Suprapubic skin (tissue), 4 donors: ENCODE measurements around the gene HOXC6. TPM values are rescaled to one million over a fixed set of nuclear protein-coding genes. Genes with fewer than 3 reads are reported as not detected.

Experiments used
- DNase-seq, 2 donors: peaks; one replicate each; pipeline ENCODE4 v3.0.0-alpha.2; 2019; ENCODE audit warnings: low spot score in 2 of 2
- H3K27ac ChIP-seq: fragments of 200-600 bp; sonication (generic); one replicate; pipeline ENCODE4 v1.5.1; 2019
- H3K27me3 ChIP-seq: fragments of 200-600 bp; sonication (generic); one replicate; pipeline ENCODE4 v1.5.1; 2019
- H3K36me3 ChIP-seq: fragments of 200-600 bp; sonication (generic); one replicate; pipeline ENCODE4 v1.5.1; 2019
- H3K4me1 ChIP-seq: fragments of 200-600 bp; sonication (generic); one replicate; pipeline ENCODE4 v1.5.1; 2019
- H3K4me3 ChIP-seq: fragments of 200-600 bp; sonication (generic); one replicate; pipeline ENCODE4 v1.5.1; 2019; ENCODE audit warnings: mild to moderate bottlenecking
- H3K9me3 ChIP-seq: fragments of 200-600 bp; sonication (generic); one replicate; pipeline ENCODE4 v1.5.1; 2019
- EP300 ChIP-seq: sonication (generic); formaldehyde crosslinking; IDR thresholded peaks from one replicate; pipeline ENCODE4 v1.6.1; 2017; ENCODE audit warnings: antibody characterized with exemption
- POLR2A ChIP-seq, 2 donors: fragments of 450-650 bp; IDR thresholded peaks; one replicate each; pipeline ENCODE4 v1.6.1; 2017; ENCODE audit warnings: antibody characterized with exemption in 2 of 2, mild to moderate bottlenecking in 2 of 2, moderate library complexity in 2 of 2
- POLR2AphosphoS5 ChIP-seq, 3 donors: sonication (generic); formaldehyde crosslinking; IDR thresholded peaks; one replicate each; pipeline ENCODE4 v1.6.1; 2017; ENCODE audit warnings: antibody characterized with exemption in 3 of 3
- WGBS: methylation state at CpG from one replicate; pipeline ENCODE4 v1.1.5; 2018; 5-methylcytosine and 5-hydroxymethylcytosine counted together
- total RNA-seq, 4 donors: library from RNA; depleted of rRNA; stranded (reverse); fragments of >200 nt; gene quantifications; one replicate each; pipeline ENCODE4 v1.1.0, GENCODE V29; 2016
- TF ChIP-seq, protein P1 (sequence below), 2 donors: fragments of 200-600 bp in 1 of 2; fragments of 450-650 bp in 1 of 2; sonication (generic) in 1 of 2; IDR thresholded peaks; one replicate each; pipeline ENCODE4 v1.5.1; 2016 to 2019; ENCODE audit warnings: antibody characterized with exemption in 2 of 2, mild to moderate bottlenecking in 1 of 2, moderate library complexity in 1 of 2

HOXC6 gene
- total RNA-seq, 4 donors from 2014 or later: 0.98 to 6.2 (median 2.4) TPM

- Histone ChIP-seq H3K27me3 (peaks cover 9% of the 10 kb centered on the region), H3K27ac (peak overlapping the region; percentile 98), H3K4me1 (peaks cover 65% of the 10 kb centered on the region), H3K4me3 (peak overlapping the region; percentile 67), H3K9me3 (no peaks in the 10 kb centered on the region), H3K36me3 (no peaks in the 10 kb centered on the region)
- DNase-seq: peak in 1 of 2 donors; percentile 87
- 2% methylated on average over 34 of the region's 35 CpGs for WGBS
- TF ChIP-seq EP300: no peak
- TF ChIP-seq POLR2AphosphoS5 (IDR thresholded peaks at IDR 0.05): no peak
- TF ChIP-seq, protein P1, sequence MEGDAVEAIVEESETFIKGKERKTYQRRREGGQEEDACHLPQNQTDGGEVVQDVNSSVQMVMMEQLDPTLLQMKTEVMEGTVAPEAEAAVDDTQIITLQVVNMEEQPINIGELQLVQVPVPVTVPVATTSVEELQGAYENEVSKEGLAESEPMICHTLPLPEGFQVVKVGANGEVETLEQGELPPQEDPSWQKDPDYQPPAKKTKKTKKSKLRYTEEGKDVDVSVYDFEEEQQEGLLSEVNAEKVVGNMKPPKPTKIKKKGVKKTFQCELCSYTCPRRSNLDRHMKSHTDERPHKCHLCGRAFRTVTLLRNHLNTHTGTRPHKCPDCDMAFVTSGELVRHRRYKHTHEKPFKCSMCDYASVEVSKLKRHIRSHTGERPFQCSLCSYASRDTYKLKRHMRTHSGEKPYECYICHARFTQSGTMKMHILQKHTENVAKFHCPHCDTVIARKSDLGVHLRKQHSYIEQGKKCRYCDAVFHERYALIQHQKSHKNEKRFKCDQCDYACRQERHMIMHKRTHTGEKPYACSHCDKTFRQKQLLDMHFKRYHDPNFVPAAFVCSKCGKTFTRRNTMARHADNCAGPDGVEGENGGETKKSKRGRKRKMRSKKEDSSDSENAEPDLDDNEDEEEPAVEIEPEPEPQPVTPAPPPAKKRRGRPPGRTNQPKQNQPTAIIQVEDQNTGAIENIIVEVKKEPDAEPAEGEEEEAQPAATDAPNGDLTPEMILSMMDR (IDR thresholded peaks at IDR 0.05): no peak
- TF ChIP-seq POLR2A (IDR thresholded peaks at IDR 0.05): no peak
These were observed 28.6 kb upstream of the HOXC6 start for GRCh38 chr12:53999559-54000115.

- peak within 1 kb of the TSS; percentile 67 for H3K4me3 ChIP-seq
- TF ChIP-seq POLR2AphosphoS5 (IDR thresholded peaks at IDR 0.05) (peak in 1 of 3 donors; percentile 37), POLR2A (IDR thresholded peaks at IDR 0.05) (no peak)
- TF ChIP-seq, protein P1 (IDR thresholded peaks at IDR 0.05): no peak
- H3K27me3 ChIP-seq: peaks cover 13% of the 10 kb centered on the region
- DNase-seq: no peak
- peaks cover 60% of the 10 kb centered on the region for H3K4me1 ChIP-seq
- no peaks in the 10 kb centered on the region for H3K36me3 ChIP-seq
- no peaks in the 10 kb centered on the region for H3K9me3 ChIP-seq
- peak within 1 kb of the TSS; percentile 98 for H3K27ac ChIP-seq
- WGBS: 3% methylated on average over 73 of the region's 87 CpGs
These were observed 27.8 kb upstream of the HOXC6 start, which contains the start of gene HOXC9 for GRCh38 chr12:54000116-54001114. TSS of gene HOXC9 (plus strand) at chr12:54000161. CDS start at chr12:54000189, 28 bp downstream.

- peak overlapping the region; percentile 98 for H3K27ac ChIP-seq
- WGBS: 44% methylated on average over 8 of the region's 8 CpGs
- no peak for DNase-seq
- H3K27me3 ChIP-seq: peaks cover 16% of the 10 kb centered on the region
- peaks cover 62% of the 10 kb centered on the region for H3K4me1 ChIP-seq
- TF ChIP-seq POLR2A (IDR thresholded peaks at IDR 0.05) (no peak), EP300 (no peak), POLR2AphosphoS5 (IDR thresholded peaks at IDR 0.05) (no peak)
- H3K4me3 ChIP-seq: peak overlapping the region; percentile 67
- H3K9me3 ChIP-seq: no peaks in the 10 kb centered on the region
- no peaks in the 10 kb centered on the region for H3K36me3 ChIP-seq
These were observed 26.7 kb upstream of the HOXC6 start for GRCh38 chr12:54001283-54002187.

DNA sequence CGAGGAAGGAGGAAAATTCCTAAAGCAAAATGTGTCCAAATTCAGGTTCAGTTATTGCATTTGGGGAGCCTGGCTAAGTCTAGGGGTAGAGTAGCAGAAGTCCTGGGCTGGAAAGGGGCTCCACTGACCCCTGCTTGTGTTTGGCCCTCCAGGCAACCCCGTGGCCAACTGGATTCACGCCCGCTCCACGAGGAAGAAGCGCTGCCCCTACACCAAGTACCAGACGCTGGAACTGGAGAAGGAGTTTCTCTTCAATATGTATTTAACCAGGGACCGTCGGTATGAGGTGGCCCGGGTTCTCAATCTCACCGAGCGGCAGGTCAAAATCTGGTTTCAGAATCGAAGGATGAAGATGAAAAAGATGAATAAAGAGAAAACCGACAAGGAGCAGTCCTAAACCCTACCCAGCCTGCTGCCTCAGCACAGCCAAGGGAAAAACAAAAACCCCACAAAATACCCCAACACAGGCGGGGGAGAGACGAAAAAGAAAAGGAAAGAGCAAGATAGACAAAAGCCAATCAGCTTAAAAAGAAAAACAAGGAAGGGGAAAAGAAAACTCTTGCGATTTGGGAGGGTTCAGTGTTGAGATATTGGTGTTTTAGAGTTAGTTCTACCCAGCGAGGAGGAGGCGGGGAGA, 25.8 kb upstream of the HOXC6 start:
- 36% methylated on average over 19 of the region's 19 CpGs for WGBS
- Histone ChIP-seq H3K4me1 (peaks cover 62% of the 10 kb centered on the region), H3K9me3 (no peaks in the 10 kb centered on the region), H3K27me3 (peaks cover 16% of the 10 kb centered on the region), H3K4me3 (peak overlapping the region; percentile 67), H3K36me3 (no peaks in the 10 kb centered on the region), H3K27ac (peak overlapping the region; percentile 98)
- DNase-seq: no peak
- TF ChIP-seq, protein P1 (IDR thresholded peaks at IDR 0.05): no peak
- TF ChIP-seq POLR2A (IDR thresholded peaks at IDR 0.05): no peak
- TF ChIP-seq POLR2AphosphoS5 (IDR thresholded peaks at IDR 0.05): no peak
- TF ChIP-seq EP300: no peak

- Histone ChIP-seq H3K36me3 (no peaks in the 10 kb centered on the region), H3K4me3 (peak overlapping the region; percentile 67), H3K27me3 (peaks cover 16% of the 10 kb centered on the region), H3K4me1 (peaks cover 61% of the 10 kb centered on the region), H3K9me3 (no peaks in the 10 kb centered on the region), H3K27ac (peak overlapping the region; percentile 98)
- TF ChIP-seq POLR2A (IDR thresholded peaks at IDR 0.05) (no peak), POLR2AphosphoS5 (IDR thresholded peaks at IDR 0.05) (peak in 1 of 3 donors; percentile 28)
- 68% methylated on average over 19 of the region's 19 CpGs for WGBS
- DNase-seq: no peak
These were observed 25.3 kb upstream of the HOXC6 start for GRCh38 chr12:54002915-54003389.
